SH-SY5Y (cell line): Measurements from ENCODE around the gene ELMO3.

ENCODE experiments used
- GATA2 ChIP-seq: IDR thresholded peaks from 2 replicates; pipeline ENCODE4 v1.6.1; 2011; ENCODE audit warnings: mild to moderate bottlenecking, low read depth, low read length
- GATA3 ChIP-seq: IDR thresholded peaks from 2 replicates; pipeline ENCODE4 v1.6.1; 2011; ENCODE audit warnings: low read depth, mild to moderate bottlenecking, low read length, moderate library complexity

DNA sequence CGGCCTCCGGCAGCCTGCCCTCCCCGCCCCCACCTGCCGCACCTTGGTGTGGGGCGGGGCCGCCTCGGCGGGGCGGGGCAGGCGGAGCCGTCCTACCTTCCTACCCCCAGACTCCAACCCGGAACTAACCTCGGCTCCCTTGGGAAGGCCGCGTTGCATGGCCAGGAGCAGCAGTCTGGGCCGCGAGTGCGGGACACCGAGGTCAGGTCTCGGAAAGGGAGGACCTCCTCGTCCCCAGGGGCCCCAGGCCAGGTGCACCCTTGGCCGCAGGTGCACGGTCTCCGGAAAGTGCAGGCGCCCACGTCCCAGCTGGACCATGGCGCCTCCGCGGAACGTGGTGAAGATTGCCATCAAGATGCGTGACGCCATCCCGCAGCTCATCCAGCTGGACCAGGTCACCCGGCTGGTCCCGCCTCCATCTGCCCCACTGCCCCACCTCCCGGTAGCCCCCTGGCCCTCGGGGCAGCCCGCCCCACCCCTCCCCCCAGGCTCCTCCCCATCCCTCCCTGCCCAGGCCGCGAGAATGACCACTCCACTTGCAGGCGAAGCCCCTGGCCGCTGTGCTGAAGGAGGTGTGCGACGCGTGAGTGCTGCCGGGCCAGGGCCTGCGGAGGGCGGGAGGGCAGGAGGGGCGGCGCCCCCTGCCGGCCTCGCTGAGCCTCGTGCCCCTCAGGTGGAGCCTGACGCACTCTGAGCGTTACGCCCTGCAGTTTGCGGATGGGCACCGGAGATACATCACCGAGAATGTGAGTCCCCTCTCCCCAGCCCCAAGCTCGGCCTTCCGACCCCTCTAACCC, at the start of gene ELMO3:
- TF ChIP-seq GATA2 (no peak), GATA3 (no peak)
